ENCODE data around the gene FLT3LG.

DNA sequence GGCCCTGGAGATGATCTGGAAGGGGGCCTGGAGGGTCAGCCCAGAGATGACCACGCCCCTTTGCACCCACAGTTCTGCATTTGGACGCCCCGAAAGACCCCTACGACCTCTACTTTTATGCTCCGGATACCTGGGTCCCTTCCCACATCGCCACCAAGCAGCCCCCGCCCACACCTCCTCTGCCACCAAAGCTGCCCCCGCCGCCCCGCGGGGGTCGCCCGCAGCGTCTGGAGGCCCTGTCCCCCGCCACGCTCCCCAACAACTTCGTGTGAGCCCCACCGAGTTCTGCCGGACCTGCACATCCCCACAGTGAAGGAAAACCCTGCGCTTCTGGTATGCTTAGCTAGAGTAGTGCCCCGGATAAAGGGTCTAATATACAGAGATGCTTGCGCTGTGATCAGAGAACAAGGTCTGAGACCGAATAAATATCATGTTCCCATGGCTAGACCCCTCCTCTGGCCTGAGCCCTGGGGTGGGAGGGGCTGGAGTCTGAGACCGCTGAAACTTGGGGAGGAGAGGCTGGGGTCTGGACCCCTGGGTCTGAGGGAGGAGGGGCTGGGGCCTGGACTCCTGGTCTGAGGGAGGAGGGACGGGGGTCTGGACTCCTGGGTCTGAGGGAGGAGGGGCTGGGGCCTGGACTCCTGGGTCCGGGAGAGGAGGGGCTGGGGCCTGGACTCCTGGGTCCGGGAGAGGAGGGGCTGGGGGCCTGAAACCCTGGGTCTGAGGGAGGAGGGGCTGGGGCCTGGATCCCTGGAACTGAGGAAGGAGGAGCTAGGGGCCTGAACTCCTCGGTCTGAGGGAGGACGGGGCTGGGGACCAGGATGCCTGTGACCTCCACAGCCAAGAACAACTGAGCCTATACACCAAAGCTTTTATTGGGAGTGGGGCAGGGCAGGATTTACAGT lies 45.2 kb upstream of the FLT3LG start:
- TF ChIP-seq, protein P1, sequence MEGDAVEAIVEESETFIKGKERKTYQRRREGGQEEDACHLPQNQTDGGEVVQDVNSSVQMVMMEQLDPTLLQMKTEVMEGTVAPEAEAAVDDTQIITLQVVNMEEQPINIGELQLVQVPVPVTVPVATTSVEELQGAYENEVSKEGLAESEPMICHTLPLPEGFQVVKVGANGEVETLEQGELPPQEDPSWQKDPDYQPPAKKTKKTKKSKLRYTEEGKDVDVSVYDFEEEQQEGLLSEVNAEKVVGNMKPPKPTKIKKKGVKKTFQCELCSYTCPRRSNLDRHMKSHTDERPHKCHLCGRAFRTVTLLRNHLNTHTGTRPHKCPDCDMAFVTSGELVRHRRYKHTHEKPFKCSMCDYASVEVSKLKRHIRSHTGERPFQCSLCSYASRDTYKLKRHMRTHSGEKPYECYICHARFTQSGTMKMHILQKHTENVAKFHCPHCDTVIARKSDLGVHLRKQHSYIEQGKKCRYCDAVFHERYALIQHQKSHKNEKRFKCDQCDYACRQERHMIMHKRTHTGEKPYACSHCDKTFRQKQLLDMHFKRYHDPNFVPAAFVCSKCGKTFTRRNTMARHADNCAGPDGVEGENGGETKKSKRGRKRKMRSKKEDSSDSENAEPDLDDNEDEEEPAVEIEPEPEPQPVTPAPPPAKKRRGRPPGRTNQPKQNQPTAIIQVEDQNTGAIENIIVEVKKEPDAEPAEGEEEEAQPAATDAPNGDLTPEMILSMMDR (IDR thresholded peaks at IDR 0.05) = no peak
- TF ChIP-seq POLR2AphosphoS5 (IDR thresholded peaks at IDR 0.05) (no peak), POLR2A (IDR thresholded peaks at IDR 0.05) (no peak)

Measured in gastroesophageal sphincter (tissue), 3 donors.